GM12878 (cell line): ENCODE data around the gene CHAT. TPM values are rescaled to one million over a fixed set of nuclear protein-coding genes. Genes with fewer than 3 reads are reported as not detected.

ENCODE experiments used
- ATAC-seq: fragments of 200-7000 bp; cut with Tn5 transposase; 3 replicates; pipeline ENCODE4 v1.9.1; 2020; ENCODE audit warnings: mild to moderate bottlenecking, moderate library complexity
- BruUV-seq: library from RNA; stranded (reverse); fragments of 400-500 nt; replicated peaks from 2 replicates; lab custom pipeline; 2021; lab: Mats Ljungman, UMichigan
- CTCF ChIA-PET: fragments of 300-600 bp; sonication (Branson Sonifier 250); formaldehyde crosslinking; extraction: SDS; loops from one replicate; lab custom pipeline; 2021; ENCODE audit warnings: inconsistent platforms; lab: Yijun Ruan, JAX
- POLR2A ChIA-PET: fragments of 350-600 bp; formaldehyde crosslinking; extraction: SDS; loops from one replicate; lab custom pipeline; 2021; ENCODE audit warnings: inconsistent platforms; lab: Charles Lee
- RAD21 ChIA-PET: fragments of 300-600 bp; sonication (Branson Sonifier 250); formaldehyde crosslinking; loops from one replicate; lab custom pipeline; 2023; ENCODE audit warnings: antibody characterized with exemption; ENCODE audit not compliant: unreplicated experiment; lab: Charles Lee
- SMC1A ChIA-PET: fragments of 300-600 bp; sonication (Branson Sonifier 250); formaldehyde crosslinking; loops from one replicate; lab custom pipeline; 2023; ENCODE audit not compliant: unreplicated experiment, uncharacterized antibody; lab: Charles Lee
- DNase-seq: peaks from one replicate; pipeline ENCODE4 v3.0.0-alpha.2; 2011; ENCODE audit warnings: low read depth, low spot score
- FAIRE-seq: peaks from 3 replicates; lab custom pipeline; 2011; peaks lifted over from hg19 to GRCh38; lab: Jason Lieb, UNC
- H2AFZ ChIP-seq: 2 replicates; pipeline ENCODE4 v1.6.0; 2011; ENCODE audit warnings: low read depth, low read length, control low read depth; ENCODE audit not compliant: control insufficient read depth
- H3K27ac ChIP-seq: 2 replicates; pipeline ENCODE4 v1.5.1; 2011; ENCODE audit warnings: control low read depth; ENCODE audit not compliant: control insufficient read depth, insufficient read depth
- H3K27me3 ChIP-seq, 2 experiments: replicated peaks in 1 of 2; 2 replicates each; pipeline versions ENCODE4 v1.6.0 to v1.6.1; 2011; ENCODE audit warnings: low read length in 1 of 2; ENCODE audit not compliant: control insufficient read depth in 2 of 2, insufficient read depth in 2 of 2
- H3K36me3 ChIP-seq, 2 experiments: 2 replicates each; pipeline ENCODE4 v1.5.1; 2011; ENCODE audit warnings: low read length in 1 of 2; ENCODE audit not compliant: control insufficient read depth in 2 of 2, insufficient read depth in 2 of 2
- H3K4me1 ChIP-seq: 2 replicates; pipeline ENCODE4 v1.6.1; 2011; ENCODE audit warnings: mild to moderate bottlenecking, low read length, moderate library complexity, mixed read lengths; ENCODE audit not compliant: control insufficient read depth, insufficient read depth
- H3K4me2 ChIP-seq: 2 replicates; pipeline ENCODE4 v1.6.0; 2011; ENCODE audit warnings: control low read depth; ENCODE audit not compliant: control insufficient read depth, insufficient read depth
- H3K4me3 ChIP-seq: fragments of 200-600 bp; sonication (generic); 2 replicates; pipeline ENCODE4 v1.5.1; 2016
- H3K79me2 ChIP-seq: 2 replicates; pipeline ENCODE4 v1.6.0; 2011; ENCODE audit warnings: low read length; ENCODE audit not compliant: control insufficient read depth, insufficient read depth
- H3K9ac ChIP-seq: 2 replicates; pipeline ENCODE4 v1.8.0; 2011; ENCODE audit warnings: low read length, control low read depth, mixed read lengths; ENCODE audit not compliant: control insufficient read depth, insufficient read depth
- H3K9me3 ChIP-seq: replicated peaks from 3 replicates; pipeline ENCODE4 v1.5.1; 2011; ENCODE audit warnings: mild to moderate bottlenecking, low read length; ENCODE audit not compliant: control insufficient read depth, insufficient read depth
- H4K20me1 ChIP-seq: 2 replicates; pipeline ENCODE4 v1.6.0; 2011; ENCODE audit not compliant: control insufficient read depth, insufficient read depth
- ASH2L ChIP-seq: fragments of 300-600, 200-600 bp; sonication (generic); IDR thresholded peaks from 2 replicates; pipeline ENCODE4 v1.6.1; 2017; ENCODE audit warnings: low read depth, mild to moderate bottlenecking, borderline replicate concordance
- IKZF2 ChIP-seq, 2 experiments: fragments of 450-650 bp; IDR thresholded peaks; 2 replicates each; pipeline ENCODE4 v1.6.1; 2017; ENCODE audit warnings: mild to moderate bottlenecking in 2 of 2, moderate library complexity in 2 of 2
- JUNB ChIP-seq: IDR thresholded peaks from 2 replicates; pipeline ENCODE4 v1.6.1; 2016; ENCODE audit warnings: antibody characterized with exemption, mild to moderate bottlenecking
- KLF5 ChIP-seq: fragments of 450-650 bp; IDR thresholded peaks from 2 replicates; pipeline ENCODE4 v1.6.1; 2014; ENCODE audit warnings: mild to moderate bottlenecking; ENCODE audit not compliant: partially characterized antibody
- MXI1 ChIP-seq: fragments of 150-350 bp; IDR thresholded peaks from 2 replicates; pipeline ENCODE4 v1.6.1; 2011; ENCODE audit warnings: low read depth, mild to moderate bottlenecking, inconsistent platforms, low read length, improper control_type of control experiment
- NFIC ChIP-seq: IDR thresholded peaks from 2 replicates; pipeline ENCODE4 v1.6.1; 2012; ENCODE audit warnings: low read depth, mild to moderate bottlenecking, inconsistent platforms, low read length, moderate library complexity
- RFX5 ChIP-seq: IDR thresholded peaks from 2 replicates; pipeline ENCODE4 v1.6.1; 2011; ENCODE audit warnings: low read depth, low read length, improper control_type of control experiment
- TAF1 ChIP-seq: IDR thresholded peaks from 2 replicates; pipeline ENCODE4 v1.6.1; 2011; ENCODE audit warnings: mild to moderate bottlenecking, low read depth, low read length, borderline replicate concordance
- TCF7 ChIP-seq: IDR thresholded peaks from 2 replicates; pipeline ENCODE4 v1.6.1; 2014; ENCODE audit warnings: antibody characterized with exemption, borderline replicate concordance
- ZNF274 ChIP-seq: IDR thresholded peaks from one replicate; pipeline ENCODE4 v1.8.0; 2011; ENCODE audit not compliant: insufficient read length, insufficient read depth
- ZNF622 ChIP-seq: fragments of 450-650 bp; IDR thresholded peaks from 2 replicates; pipeline ENCODE4 v1.6.1; 2017; ENCODE audit warnings: mild to moderate bottlenecking, inconsistent platforms
- whole genome bisulfite sequencing: methylation state at CpG from one replicate; pipeline ENCODE4 v1.1.6; 2016; ENCODE audit warnings: low lambda C conversion rate; ENCODE audit not compliant: insufficient replicate concordance, insufficient coverage; ENCODE audit errors: missing lambda C conversion rate; 5-methylcytosine and 5-hydroxymethylcytosine counted together
- in situ Hi-C: fragments of 300-500 bp; cut with MboI; formaldehyde crosslinking; loops from 9 replicates; pipeline ENCODE4 v1.14.3; 2018; ENCODE audit warnings: mixed read lengths
- intact Hi-C: fragments of 100-400 bp; cut with micrococcal nuclease; formaldehyde crosslinking; loops from one replicate; pipeline ENCODE4 v1.14.2; 2022; ENCODE audit not compliant: unreplicated experiment
- polyA plus RNA-seq, 11 experiments: library from polyadenylated mRNA; depleted of rRNA in 4 of 11; unstranded in 6 of 11; stranded (reverse) in 5 of 11; fragments of >200 nt; fragmentation: Nextera tagmentation in 4 of 11; fragmentation: Illumina TruSeq in 1 of 11; extraction: Ambion mirVana in 4 of 11; extraction: Trizol in 1 of 11; gene quantifications; 1 replicate in 1 of 11; 2 replicates in 10 of 11; pipeline versions ENCODE4 v1.2.1 to v1.2.3, GENCODE V29; 2011 to 2016; ENCODE audit warnings: inconsistent platforms in 2 of 11, missing spikeins in 2 of 11, low read depth in 1 of 11
- total RNA-seq, 4 experiments: library from RNA; depleted of rRNA in 3 of 4; stranded (reverse); fragments of >200 nt in 3 of 4; fragmentation: Illumina TruSeq in 1 of 4; extraction: Trizol in 1 of 4; gene quantifications; 2 replicates each; pipeline versions ENCODE4 v1.2.1 to v1.2.3, GENCODE V29; 2013 to 2021
- TF ChIP-seq, protein P1 (sequence below): fragments of 450-650 bp; formaldehyde crosslinking; IDR thresholded peaks from 2 replicates; pipeline ENCODE4 v1.4.0; 2020; ENCODE audit warnings: mild to moderate bottlenecking, moderate library complexity
- TF ChIP-seq, protein P2 (sequence below): fragments of 450-650 bp; IDR thresholded peaks from 2 replicates; pipeline ENCODE4 v1.6.1; 2018; ENCODE audit warnings: mild to moderate bottlenecking, low read depth, moderate library complexity; ENCODE audit not compliant: partially characterized antibody

CHAT gene
- total and polyA plus RNA-seq, 10 of the 15 experiments (the other 5 are each of a cell fraction or from before 2014, with no cell fraction given), result not detected

DNA sequence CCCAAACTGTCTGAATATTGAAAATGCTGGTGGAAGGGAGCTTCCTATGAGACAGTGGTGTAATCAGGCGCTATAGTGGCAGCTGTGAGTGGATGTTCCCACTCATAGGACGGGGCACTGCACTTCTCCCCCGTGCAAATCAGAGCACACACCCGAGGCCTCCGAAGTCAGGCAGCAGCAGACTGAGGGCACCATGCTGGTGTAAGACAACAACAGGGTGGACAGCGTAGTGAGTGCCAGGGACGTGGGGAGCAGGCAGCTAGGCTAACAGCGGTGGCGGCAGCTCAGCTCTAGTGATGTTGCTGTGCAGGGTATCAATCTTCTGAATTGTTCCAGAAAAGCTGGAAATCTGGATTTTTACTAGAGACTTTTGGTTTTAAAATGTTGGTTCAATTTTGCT, 84.8 kb downstream of the CHAT start (continued):
- TF ChIP-seq ZNF274 (no peak), KLF5 (no peak)
- TF ChIP-seq, protein P1, sequence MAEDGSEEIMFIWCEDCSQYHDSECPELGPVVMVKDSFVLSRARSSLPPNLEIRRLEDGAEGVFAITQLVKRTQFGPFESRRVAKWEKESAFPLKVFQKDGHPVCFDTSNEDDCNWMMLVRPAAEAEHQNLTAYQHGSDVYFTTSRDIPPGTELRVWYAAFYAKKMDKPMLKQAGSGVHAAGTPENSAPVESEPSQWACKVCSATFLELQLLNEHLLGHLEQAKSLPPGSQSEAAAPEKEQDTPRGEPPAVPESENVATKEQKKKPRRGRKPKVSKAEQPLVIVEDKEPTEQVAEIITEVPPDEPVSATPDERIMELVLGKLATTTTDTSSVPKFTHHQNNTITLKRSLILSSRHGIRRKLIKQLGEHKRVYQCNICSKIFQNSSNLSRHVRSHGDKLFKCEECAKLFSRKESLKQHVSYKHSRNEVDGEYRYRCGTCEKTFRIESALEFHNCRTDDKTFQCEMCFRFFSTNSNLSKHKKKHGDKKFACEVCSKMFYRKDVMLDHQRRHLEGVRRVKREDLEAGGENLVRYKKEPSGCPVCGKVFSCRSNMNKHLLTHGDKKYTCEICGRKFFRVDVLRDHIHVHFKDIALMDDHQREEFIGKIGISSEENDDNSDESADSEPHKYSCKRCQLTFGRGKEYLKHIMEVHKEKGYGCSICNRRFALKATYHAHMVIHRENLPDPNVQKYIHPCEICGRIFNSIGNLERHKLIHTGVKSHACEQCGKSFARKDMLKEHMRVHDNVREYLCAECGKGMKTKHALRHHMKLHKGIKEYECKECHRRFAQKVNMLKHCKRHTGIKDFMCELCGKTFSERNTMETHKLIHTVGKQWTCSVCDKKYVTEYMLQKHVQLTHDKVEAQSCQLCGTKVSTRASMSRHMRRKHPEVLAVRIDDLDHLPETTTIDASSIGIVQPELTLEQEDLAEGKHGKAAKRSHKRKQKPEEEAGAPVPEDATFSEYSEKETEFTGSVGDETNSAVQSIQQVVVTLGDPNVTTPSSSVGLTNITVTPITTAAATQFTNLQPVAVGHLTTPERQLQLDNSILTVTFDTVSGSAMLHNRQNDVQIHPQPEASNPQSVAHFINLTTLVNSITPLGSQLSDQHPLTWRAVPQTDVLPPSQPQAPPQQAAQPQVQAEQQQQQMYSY (CRISPR knock-in tag), result no peak

DNA sequence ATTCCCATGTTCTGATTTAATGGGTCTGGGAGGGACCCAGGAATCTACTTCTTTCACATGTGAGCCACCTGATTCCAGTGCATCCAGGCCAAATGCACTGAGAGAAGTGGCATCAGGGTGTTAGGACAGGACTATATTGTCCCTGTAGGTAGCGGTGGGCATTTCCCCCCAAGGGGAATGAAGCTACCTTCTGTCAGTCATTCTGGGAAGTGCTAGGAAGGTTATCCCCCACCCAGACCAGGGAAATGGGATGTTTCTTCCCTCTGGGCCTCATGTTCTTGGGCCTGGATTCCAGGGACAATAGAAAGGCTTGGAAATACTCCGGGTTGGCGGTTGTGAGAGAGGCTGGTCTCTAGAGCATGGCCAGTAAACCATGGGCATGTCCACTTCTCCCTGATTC, 86.4 kb downstream of the CHAT start:
- no peak overlapping the region for H3K4me3 ChIP-seq
- ChIA-PET RAD21 (no interaction called here), POLR2A (no interaction called here), SMC1A (no interaction called here), CTCF (interaction anchor here (1.7 kb wide), 1 partner anchor 10 kb away, joined by 5 read pairs; no protein-coding TSS in a partner anchor)
- H4K20me1 ChIP-seq, result no peaks in the 10 kb centered on the region
- no peak overlapping the region for H2AFZ ChIP-seq
- ATAC-seq (no peak), DNase-seq (no peak), FAIRE-seq (no peak)
- in situ Hi-C loops (no loop called here), intact Hi-C loops (no loop called here)
- peaks cover 0 to 2% of the 10 kb centered on the region in 2 experiments; a peak in 3 of 4 replicates for H3K27me3 ChIP-seq
- no TSS peak for BruUV-seq
- H3K9me3 ChIP-seq, result no peaks in the 10 kb centered on the region
- no peak overlapping the region for H3K4me2 ChIP-seq
- H3K9ac ChIP-seq, result no peak overlapping the region
- no peaks in the 10 kb centered on the region for H3K79me2 ChIP-seq
- TF ChIP-seq ZNF622 (no peak), ASH2L (no peak), JUNB (no peak), RFX5 (no peak), IKZF2 (IDR thresholded peaks at IDR 0.05) (no peak), TAF1 (no peak), NFIC (no peak), MXI1 (no peak), TCF7 (no peak)
- TF ChIP-seq, protein P2, sequence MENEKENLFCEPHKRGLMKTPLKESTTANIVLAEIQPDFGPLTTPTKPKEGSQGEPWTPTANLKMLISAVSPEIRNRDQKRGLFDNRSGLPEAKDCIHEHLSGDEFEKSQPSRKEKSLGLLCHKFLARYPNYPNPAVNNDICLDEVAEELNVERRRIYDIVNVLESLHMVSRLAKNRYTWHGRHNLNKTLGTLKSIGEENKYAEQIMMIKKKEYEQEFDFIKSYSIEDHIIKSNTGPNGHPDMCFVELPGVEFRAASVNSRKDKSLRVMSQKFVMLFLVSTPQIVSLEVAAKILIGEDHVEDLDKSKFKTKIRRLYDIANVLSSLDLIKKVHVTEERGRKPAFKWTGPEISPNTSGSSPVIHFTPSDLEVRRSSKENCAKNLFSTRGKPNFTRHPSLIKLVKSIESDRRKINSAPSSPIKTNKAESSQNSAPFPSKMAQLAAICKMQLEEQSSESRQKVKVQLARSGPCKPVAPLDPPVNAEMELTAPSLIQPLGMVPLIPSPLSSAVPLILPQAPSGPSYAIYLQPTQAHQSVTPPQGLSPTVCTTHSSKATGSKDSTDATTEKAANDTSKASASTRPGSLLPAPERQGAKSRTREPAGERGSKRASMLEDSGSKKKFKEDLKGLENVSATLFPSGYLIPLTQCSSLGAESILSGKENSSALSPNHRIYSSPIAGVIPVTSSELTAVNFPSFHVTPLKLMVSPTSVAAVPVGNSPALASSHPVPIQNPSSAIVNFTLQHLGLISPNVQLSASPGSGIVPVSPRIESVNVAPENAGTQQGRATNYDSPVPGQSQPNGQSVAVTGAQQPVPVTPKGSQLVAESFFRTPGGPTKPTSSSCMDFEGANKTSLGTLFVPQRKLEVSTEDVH, result no peak
- no peaks in the 10 kb centered on the region for H3K4me1 ChIP-seq
- H3K27ac ChIP-seq, result no peak overlapping the region
- H3K36me3 ChIP-seq, result no peaks in the 10 kb centered on the region
- WGBS, result 17% methylated on average over 3 of the region's 3 CpGs
